Right lobe of liver (tissue), 4 donors: Measurements from ENCODE around the gene SETD5.
A peak's percentile ranks its signal among the peaks of the same experiment; 100 is the strongest.

ENCODE experiments used
- POLR2A ChIP-seq: fragments of 450-650 bp; IDR thresholded peaks from one replicate; pipeline ENCODE4 v1.6.1; 2017; ENCODE audit warnings: antibody characterized with exemption, mild to moderate bottlenecking
- TF ChIP-seq, protein P1 (sequence below), 4 donors: fragments of 200-600 bp in 3 of 4; fragments of 450-650 bp in 1 of 4; IDR thresholded peaks; one replicate each; pipeline versions ENCODE4 v1.5.1 to v1.8.0; 2016 to 2022; ENCODE audit warnings: antibody characterized with exemption in 4 of 4, mild to moderate bottlenecking in 2 of 4
- donor health status: DM: no; HTN: no; CAD: no.
- donor health status: DM: no; HTN: no; CAD: no.
- donor health status: DM: no; HTN: yes; CAD: no.

GRCh38 chr3:9396301-9396631, 1.1 kb upstream of the SETD5 start:
- TF ChIP-seq, protein P1, sequence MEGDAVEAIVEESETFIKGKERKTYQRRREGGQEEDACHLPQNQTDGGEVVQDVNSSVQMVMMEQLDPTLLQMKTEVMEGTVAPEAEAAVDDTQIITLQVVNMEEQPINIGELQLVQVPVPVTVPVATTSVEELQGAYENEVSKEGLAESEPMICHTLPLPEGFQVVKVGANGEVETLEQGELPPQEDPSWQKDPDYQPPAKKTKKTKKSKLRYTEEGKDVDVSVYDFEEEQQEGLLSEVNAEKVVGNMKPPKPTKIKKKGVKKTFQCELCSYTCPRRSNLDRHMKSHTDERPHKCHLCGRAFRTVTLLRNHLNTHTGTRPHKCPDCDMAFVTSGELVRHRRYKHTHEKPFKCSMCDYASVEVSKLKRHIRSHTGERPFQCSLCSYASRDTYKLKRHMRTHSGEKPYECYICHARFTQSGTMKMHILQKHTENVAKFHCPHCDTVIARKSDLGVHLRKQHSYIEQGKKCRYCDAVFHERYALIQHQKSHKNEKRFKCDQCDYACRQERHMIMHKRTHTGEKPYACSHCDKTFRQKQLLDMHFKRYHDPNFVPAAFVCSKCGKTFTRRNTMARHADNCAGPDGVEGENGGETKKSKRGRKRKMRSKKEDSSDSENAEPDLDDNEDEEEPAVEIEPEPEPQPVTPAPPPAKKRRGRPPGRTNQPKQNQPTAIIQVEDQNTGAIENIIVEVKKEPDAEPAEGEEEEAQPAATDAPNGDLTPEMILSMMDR (IDR thresholded peaks at IDR 0.05): no peak
- peak; percentile 24 for TF ChIP-seq POLR2A
